Panc1 (cell line): ENCODE results near the gene GAGE12J. TPM values are rescaled to one million over a fixed set of nuclear protein-coding genes. Genes with fewer than 3 reads are reported as not detected.
"Not testable (repeated sequence)": the region's sequence is repeated elsewhere in the genome, so short reads cannot be mapped to it uniquely, and the experiment has no call there.

Experiments used
- ATAC-seq: fragments of 200-7000 bp; cut with Tn5 transposase; 2 replicates; pipeline ENCODE4 v1.9.1; 2020; ENCODE audit warnings: mild to moderate bottlenecking, moderate library complexity
- Bru-seq: library from RNA; stranded (reverse); fragments of 400-500 nt; gene quantifications from one replicate; lab custom pipeline; 2021; lab: Mats Ljungman, UMichigan
- BruChase-seq, 2 experiments: library from RNA; stranded (reverse); fragments of 400-500 nt; gene quantifications; one replicate each; lab custom pipeline; 2021; lab: Mats Ljungman, UMichigan
- BruUV-seq: library from RNA; stranded (reverse); fragments of 400-500 nt; replicated peaks from 2 replicates; lab custom pipeline; 2021; lab: Mats Ljungman, UMichigan
- CTCF ChIA-PET: fragments of 300-600 bp; sonication (Branson Sonifier 250); formaldehyde crosslinking; loops from one replicate; lab custom pipeline; 2022; ENCODE audit warnings: antibody characterized with exemption; lab: Charles Lee
- POLR2A ChIA-PET: fragments of 300-600 bp; sonication (Branson Sonifier 250); formaldehyde crosslinking; loops from one replicate; lab custom pipeline; 2022; ENCODE audit warnings: antibody characterized with exemption; lab: Charles Lee
- DNase-seq: peaks from one replicate; pipeline ENCODE4 v3.0.0-alpha.2; 2010; ENCODE audit warnings: low read depth, low spot score
- H3K27ac ChIP-seq: 2 replicates; pipeline ENCODE4 v1.5.1; 2011; ENCODE audit warnings: mild to moderate bottlenecking, low read length, inconsistent platforms
- H3K27me3 ChIP-seq: fragments of 200-500 bp; sonication (Bioruptor generic); 2 replicates; pipeline ENCODE4 v1.6.0; 2014; ENCODE audit warnings: low read length, inconsistent platforms; ENCODE audit not compliant: control insufficient read depth, insufficient read depth
- H3K36me3 ChIP-seq: fragments of 200-500 bp; sonication (Bioruptor generic); 2 replicates; pipeline ENCODE4 v1.5.1; 2014; ENCODE audit warnings: inconsistent platforms, mild to moderate bottlenecking, low read length, moderate library complexity; ENCODE audit not compliant: control insufficient read depth, insufficient read depth
- H3K4me1 ChIP-seq: 2 replicates; pipeline ENCODE4 v1.5.1; 2011; ENCODE audit warnings: inconsistent platforms, mild to moderate bottlenecking, low read length, moderate library complexity; ENCODE audit not compliant: control insufficient read depth, insufficient read depth
- H3K4me3 ChIP-seq, 2 experiments: 2 replicates each; pipeline ENCODE4 v1.5.1; 2011 to 2012; ENCODE audit warnings: low read depth in 2 of 2, low read length in 2 of 2, mild to moderate bottlenecking in 2 of 2, inconsistent platforms in 1 of 2, moderate library complexity in 1 of 2
- H3K9me3 ChIP-seq: fragments of 200-500 bp; sonication (Bioruptor generic); 2 replicates; pipeline ENCODE4 v1.5.1; 2014; ENCODE audit warnings: low read depth, mild to moderate bottlenecking, inconsistent platforms, low read length, moderate library complexity; ENCODE audit not compliant: control insufficient read depth, insufficient read depth
- CTCF ChIP-seq: fragments of 450-650 bp; IDR thresholded peaks from 2 replicates; pipeline ENCODE4 v1.5.1; 2017; ENCODE audit warnings: mild to moderate bottlenecking
- POLR2AphosphoS5 ChIP-seq: IDR thresholded peaks from 2 replicates; pipeline ENCODE4 v1.6.1; 2012; ENCODE audit warnings: mild to moderate bottlenecking, low read depth, low read length, moderate library complexity
- REST ChIP-seq, 2 experiments: IDR thresholded peaks; 2 replicates each; pipeline ENCODE4 v1.6.1; 2011 to 2012; ENCODE audit warnings: low read depth in 2 of 2, control low read depth in 1 of 2, low read length in 1 of 2, mild to moderate bottlenecking in 1 of 2, moderate library complexity in 1 of 2; ENCODE audit not compliant: insufficient read depth in 1 of 2
- SIN3A ChIP-seq: IDR thresholded peaks from 2 replicates; pipeline ENCODE4 v1.6.1; 2012; ENCODE audit warnings: low read depth, mild to moderate bottlenecking, low read length, moderate library complexity, borderline replicate concordance; ENCODE audit not compliant: insufficient read depth
- TCF7L2 ChIP-seq: IDR thresholded peaks from 2 replicates; pipeline ENCODE4 v1.6.1; 2011; ENCODE audit warnings: mild to moderate bottlenecking, low read depth, low read length, inconsistent platforms
- in situ Hi-C: cut with HindIII; loops from 2 replicates; pipeline ENCODE4 v1.10.0; 2016; ENCODE audit warnings: low sequenced_read_pairs, low pct_unique_long_range_greater_than_20kb
- intact Hi-C: fragments of 100-400 bp; cut with micrococcal nuclease; formaldehyde crosslinking; loops from one replicate; pipeline ENCODE4 v1.10.0; 2022; ENCODE audit not compliant: unreplicated experiment
- long read RNA-seq: library from polyadenylated mRNA; unstranded; transcript quantifications from one replicate; pipeline ENCODE4 v2.0.0, GENCODE V29; 2021; ENCODE audit not compliant: unreplicated experiment
- polyA plus RNA-seq: library from polyadenylated mRNA; unstranded; fragments of >200 nt; gene quantifications from one replicate; pipeline ENCODE4 v1.2.1, GENCODE V29; 2012; ENCODE audit warnings: missing spikeins; ENCODE audit not compliant: insufficient read length
- total RNA-seq: library from RNA; stranded (reverse); gene quantifications from one replicate; pipeline ENCODE4 v1.2.1, GENCODE V29; 2021; ENCODE audit not compliant: unreplicated experiment

Gene GAGE12J
- total RNA-seq (1.1 TPM), Bru-seq, nascent RNA (not detected), BruChase-seq, experiment 1, labeled RNA remaining after a 2-hour chase (percentile 9 among the genes with signal in this experiment), BruChase-seq, experiment 2, labeled RNA remaining after a 6-hour chase (not detected)
- not detected for polyA plus RNA-seq
- long read RNA-seq, result 0 reads

GRCh38 chrX:49321737-49322136, at the start of gene GAGE12J:
Gene GAGE12J (plus strand): TSS chrX:49322037. CDS start chrX:49323194, 1,157 bp downstream.
- POLR2A ChIA-PET, ATAC-seq, H3K9me3 ChIP-seq, in situ Hi-C loops, H3K4me1 ChIP-seq, H3K27me3 ChIP-seq, BruUV-seq, H3K27ac ChIP-seq, CTCF ChIA-PET, H3K4me3 ChIP-seq, H3K36me3 ChIP-seq, DNase-seq, intact Hi-C loops: not testable (repeated sequence)

GRCh38 chrX:49272421-49272820, 49.4 kb upstream of the GAGE12J start:
- DNase-seq (no peak), ATAC-seq (no peak)
- no peaks in the 10 kb centered on the region for H3K27me3 ChIP-seq
- in situ Hi-C loops (no loop called here), intact Hi-C loops (no loop called here)
- TF ChIP-seq TCF7L2 (no peak), POLR2AphosphoS5 (no peak), SIN3A (no peak), CTCF (no peak), REST (IDR thresholded peaks at IDR 0.05; ENCODE audit: insufficient read depth in 1 of 2, low read depth in 2 of 2, low read length in 1 of 2) (no peak)
- CTCF ChIA-PET, result no interaction called here
- no peak overlapping the region for H3K4me3 ChIP-seq
- POLR2A ChIA-PET, result interaction anchor here (0.5 kb wide), 1 partner anchor 31 kb away, joined by 9 read pairs; no protein-coding TSS in a partner anchor
- no peaks in the 10 kb centered on the region for H3K9me3 ChIP-seq
- H3K4me1 ChIP-seq, result peaks cover 20% of the 10 kb centered on the region
- no TSS peak for BruUV-seq
- H3K36me3 ChIP-seq, result no peaks in the 10 kb centered on the region
- no peak overlapping the region for H3K27ac ChIP-seq

- CTCF ChIA-PET, result no interaction called here
- POLR2A ChIA-PET, result no interaction called here
- ATAC-seq (no peak), DNase-seq (no peak)
- H3K27ac ChIP-seq, result no peak overlapping the region
- H3K36me3 ChIP-seq, result no peaks in the 10 kb centered on the region
- BruUV-seq, result no TSS peak
- no peaks in the 10 kb centered on the region for H3K9me3 ChIP-seq
- intact Hi-C loops, result no loop called here
- H3K4me3 ChIP-seq, result no peak overlapping the region
- in situ Hi-C loops, result no loop called here
- H3K4me1 ChIP-seq, result peaks cover 20% of the 10 kb centered on the region
- TF ChIP-seq REST (IDR thresholded peaks at IDR 0.05; ENCODE audit: insufficient read depth in 1 of 2, low read depth in 2 of 2, low read length in 1 of 2) (no peak), POLR2AphosphoS5 (no peak), SIN3A (no peak), CTCF (no peak), TCF7L2 (no peak)
- no peaks in the 10 kb centered on the region for H3K27me3 ChIP-seq
These were observed 48.6 kb upstream of the GAGE12J start for GRCh38 chrX:49273181-49273727.
